ENCODE results near the gene ZNF592.

- TF ChIP-seq CTCF (IDR thresholded peaks at IDR 0.05) (no peak), POLR2A (IDR thresholded peaks at IDR 0.05) (no peak)
These were observed 7.5 kb downstream of the ZNF592 start for GRCh38 chr15:84755736-84756527.

Measured in heart left ventricle (tissue), 13 donors.